CD4-positive, alpha-beta T cell (primary cell): Measurements from ENCODE around the gene RAB11FIP2. TPM values are rescaled to one million over a fixed set of nuclear protein-coding genes. Genes with fewer than 3 reads are reported as not detected.

Experiments
- ATAC-seq: fragments of 200-7000 bp; cut with Tn5 transposase; one replicate; pipeline ENCODE4 v1.10.0; 2022; ENCODE audit warnings: mild to moderate bottlenecking; ENCODE audit not compliant: poor library complexity
- CTCF ChIA-PET: fragments of 350-600 bp; sonication (Branson Sonifier 250); formaldehyde crosslinking; loops from one replicate; lab custom pipeline; 2021; ENCODE audit warnings: antibody characterized with exemption, inconsistent platforms; lab: Charles Lee
- POLR2A ChIA-PET: fragments of 350-600 bp; sonication (Branson Sonifier 250); formaldehyde crosslinking; loops from one replicate; lab custom pipeline; 2021; ENCODE audit warnings: antibody characterized with exemption, inconsistent platforms; lab: Charles Lee
- DNase-seq, 14 experiments: peaks; one replicate each; pipeline ENCODE4 v3.0.0-alpha.2; 2013 to 2020; ENCODE audit warnings: mixed read lengths in 2 of 14
- H3K27ac ChIP-seq, 2 donors: one replicate each; pipeline versions ENCODE4 v1.5.1 to v1.7.0; 2013; ENCODE audit warnings: low read length in 2 of 2, low read depth in 1 of 2, mild to moderate bottlenecking in 1 of 2
- H3K27me3 ChIP-seq, 2 experiments: 1 replicate in 1 of 2; 2 replicates in 1 of 2; pipeline versions ENCODE4 v1.6.1 to v1.7.0; 2013; ENCODE audit warnings: low read length in 2 of 2, control low read depth in 1 of 2, mild to moderate bottlenecking in 1 of 2, moderate library complexity in 1 of 2; ENCODE audit not compliant: insufficient read depth in 2 of 2, control insufficient read depth in 1 of 2
- H3K36me3 ChIP-seq: one replicate; pipeline ENCODE4 v1.6.1; 2013; ENCODE audit warnings: low read length, control low read depth; ENCODE audit not compliant: insufficient read depth
- H3K4me1 ChIP-seq: one replicate; pipeline ENCODE4 v1.6.1; 2013; ENCODE audit warnings: low read length, control low read depth; ENCODE audit not compliant: insufficient read depth
- H3K4me3 ChIP-seq: one replicate; pipeline ENCODE4 v1.5.1; 2013; ENCODE audit warnings: mild to moderate bottlenecking, low read length, moderate library complexity
- H3K9me3 ChIP-seq, 2 experiments: 1 replicate in 1 of 2; 2 replicates in 1 of 2; pipeline versions ENCODE4 v1.6.1 to v1.7.0; 2013; ENCODE audit warnings: low read length in 2 of 2, mild to moderate bottlenecking in 2 of 2, control low read depth in 1 of 2, moderate library complexity in 1 of 2; ENCODE audit not compliant: control insufficient read depth in 1 of 2, insufficient read depth in 1 of 2
- H3K27ac Mint-ChIP-seq: one replicate; pipeline ENCODE4 v1.8.0; 2020; ENCODE audit warnings: mixed read lengths
- H3K27me3 Mint-ChIP-seq: one replicate; pipeline ENCODE4 v1.8.0; 2021; ENCODE audit warnings: mixed read lengths
- H3K36me3 Mint-ChIP-seq: one replicate; pipeline ENCODE4 v1.8.0; 2021; ENCODE audit warnings: low read depth, mixed read lengths
- H3K4me1 Mint-ChIP-seq: one replicate; pipeline ENCODE4 v1.8.0; 2021; ENCODE audit warnings: low read depth, mixed read lengths
- H3K4me3 Mint-ChIP-seq: one replicate; pipeline ENCODE4 v1.8.0; 2020; ENCODE audit warnings: mild to moderate bottlenecking, mixed read lengths
- H3K9me3 Mint-ChIP-seq: one replicate; pipeline ENCODE4 v1.8.0; 2020; ENCODE audit warnings: mixed read lengths
- intact Hi-C, 2 experiments: fragments of 100-400 bp; cut with DNase I in 1 of 2; cut with micrococcal nuclease in 1 of 2; formaldehyde crosslinking; loops; one replicate each; pipeline versions ENCODE4 v1.15.1 to v1.9.0; 2023 to 2025; cut with DNase I, micrococcal nuclease
- total RNA-seq, 174 experiments: library from RNA in 2 of 174; stranded (reverse) in 2 of 174; gene quantifications; one replicate each; pipeline ENCODE4 v1.2.3 and lab custom pipeline; 2021 to 2026
- TF ChIP-seq, protein P1 (sequence below): fragments of 200-600 bp; IDR thresholded peaks from one replicate; pipeline ENCODE4 v1.8.0; 2022; ENCODE audit warnings: antibody characterized with exemption, mild to moderate bottlenecking

RAB11FIP2 gene
- total RNA-seq, 2 experiments from 2014 or later = 35.6 to 37.7 TPM

DNA sequence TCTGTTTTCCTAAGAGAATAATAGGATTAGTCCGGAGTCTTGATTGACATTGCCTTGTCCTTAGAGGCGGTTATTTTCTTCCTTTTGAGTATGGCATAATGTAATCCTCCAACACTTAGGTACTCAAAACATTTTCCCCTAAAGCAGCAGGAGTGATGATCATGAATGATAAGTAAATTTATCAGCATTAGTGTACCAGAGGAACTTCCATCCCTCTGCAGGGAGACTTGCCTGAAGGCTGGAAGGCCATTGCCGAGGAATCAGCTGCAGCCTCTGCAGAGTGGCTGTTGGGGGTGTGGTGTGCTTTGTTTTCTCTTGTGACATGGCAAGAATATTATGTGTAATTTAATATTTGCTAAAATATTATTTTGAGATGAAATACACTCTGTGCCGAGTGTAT is 56.8 kb downstream of the RAB11FIP2 start:
- Histone ChIP-seq H3K4me3 (no peak overlapping the region), H3K27ac (no peak overlapping the region), H3K9me3 (peaks cover 3 to 8% of the 10 kb centered on the region in 2 experiments), H3K36me3 (no peaks in the 10 kb centered on the region), H3K27me3 (no peaks in the 10 kb centered on the region), H3K4me1 (no peaks in the 10 kb centered on the region)
- Mint-ChIP-seq H3K4me1 (no peaks in the 10 kb centered on the region), H3K9me3 (peaks cover 17% of the 10 kb centered on the region), H3K4me3 (no peak overlapping the region), H3K27ac (no peak overlapping the region), H3K36me3 (no peaks in the 10 kb centered on the region), H3K27me3 (no peaks in the 10 kb centered on the region)
- CTCF ChIA-PET = no interaction called here
- ATAC-seq = no peak
- TF ChIP-seq, protein P1, sequence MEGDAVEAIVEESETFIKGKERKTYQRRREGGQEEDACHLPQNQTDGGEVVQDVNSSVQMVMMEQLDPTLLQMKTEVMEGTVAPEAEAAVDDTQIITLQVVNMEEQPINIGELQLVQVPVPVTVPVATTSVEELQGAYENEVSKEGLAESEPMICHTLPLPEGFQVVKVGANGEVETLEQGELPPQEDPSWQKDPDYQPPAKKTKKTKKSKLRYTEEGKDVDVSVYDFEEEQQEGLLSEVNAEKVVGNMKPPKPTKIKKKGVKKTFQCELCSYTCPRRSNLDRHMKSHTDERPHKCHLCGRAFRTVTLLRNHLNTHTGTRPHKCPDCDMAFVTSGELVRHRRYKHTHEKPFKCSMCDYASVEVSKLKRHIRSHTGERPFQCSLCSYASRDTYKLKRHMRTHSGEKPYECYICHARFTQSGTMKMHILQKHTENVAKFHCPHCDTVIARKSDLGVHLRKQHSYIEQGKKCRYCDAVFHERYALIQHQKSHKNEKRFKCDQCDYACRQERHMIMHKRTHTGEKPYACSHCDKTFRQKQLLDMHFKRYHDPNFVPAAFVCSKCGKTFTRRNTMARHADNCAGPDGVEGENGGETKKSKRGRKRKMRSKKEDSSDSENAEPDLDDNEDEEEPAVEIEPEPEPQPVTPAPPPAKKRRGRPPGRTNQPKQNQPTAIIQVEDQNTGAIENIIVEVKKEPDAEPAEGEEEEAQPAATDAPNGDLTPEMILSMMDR = no peak
- intact Hi-C loops = no loop called here
- POLR2A ChIA-PET = no interaction called here
- DNase-seq = no peak

DNA sequence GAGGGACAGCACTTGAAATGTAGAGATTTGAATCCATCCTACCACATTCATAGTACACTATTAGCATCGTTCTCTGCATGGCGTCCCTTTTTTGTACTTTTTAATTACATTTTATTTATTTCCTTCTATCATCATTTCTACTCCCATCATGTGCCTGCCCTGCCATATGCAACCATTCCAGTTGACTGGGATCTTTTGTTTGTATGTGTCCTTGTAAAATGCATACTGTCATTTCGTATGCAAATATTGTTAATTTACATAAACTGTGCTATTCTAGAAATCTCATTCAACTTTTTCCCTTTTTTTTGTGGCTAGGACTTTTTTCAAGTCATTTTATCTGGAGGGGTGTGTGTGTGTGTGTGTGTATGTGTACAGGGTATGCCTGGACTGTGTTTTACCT is 57.9 kb downstream of the RAB11FIP2 start:
- no peak for ATAC-seq
- Mint-ChIP-seq H3K9me3 (peaks cover 20% of the 10 kb centered on the region), H3K4me1 (no peaks in the 10 kb centered on the region)

GRCh38 chr10:117987244-117987909 is 59.4 kb downstream of the RAB11FIP2 start:
- no peak for ATAC-seq
- Histone ChIP-seq H3K4me1 (no peaks in the 10 kb centered on the region), H3K27me3 (no peaks in the 10 kb centered on the region), H3K27ac (no peak overlapping the region), H3K4me3 (no peak overlapping the region), H3K9me3 (peaks cover 0 to 8% of the 10 kb centered on the region in 2 experiments), H3K36me3 (no peaks in the 10 kb centered on the region)
- ChIA-PET CTCF (interaction anchor here (1.2 kb wide), 1 partner anchor 14 kb away, joined by 3 read pairs; no protein-coding TSS in a partner anchor), POLR2A (no interaction called here)
- Mint-ChIP-seq H3K9me3 (peaks cover 21% of the 10 kb centered on the region), H3K4me1 (no peaks in the 10 kb centered on the region), H3K36me3 (no peaks in the 10 kb centered on the region), H3K4me3 (no peak overlapping the region), H3K27me3 (peaks cover 10% of the 10 kb centered on the region), H3K27ac (no peak overlapping the region)
- DNase-seq = no peak
- intact Hi-C loops = no loop called here
- TF ChIP-seq, protein P1 = no peak

More for the DNA sequence above, 57.9 kb downstream of the RAB11FIP2 start:
- intact Hi-C loops = no loop called here
- ChIA-PET CTCF (no interaction called here), POLR2A (no interaction called here)
- peaks cover 3 to 8% of the 10 kb centered on the region in 2 experiments for H3K9me3 ChIP-seq
- TF ChIP-seq, protein P1 = no peak
- H3K4me3 ChIP-seq = no peak overlapping the region
- no peak for DNase-seq
- no peak overlapping the region for H3K27ac ChIP-seq
- H3K36me3 Mint-ChIP-seq = no peaks in the 10 kb centered on the region
- no peak overlapping the region for H3K4me3 Mint-ChIP-seq
- H3K4me1 ChIP-seq = no peaks in the 10 kb centered on the region
- no peaks in the 10 kb centered on the region for H3K36me3 ChIP-seq
- peaks cover 3% of the 10 kb centered on the region for H3K27me3 Mint-ChIP-seq
- H3K27ac Mint-ChIP-seq = no peak overlapping the region
- H3K27me3 ChIP-seq = no peaks in the 10 kb centered on the region
